ENCODE measurements around the gene TMPRSS15.
"Not testable (repeated sequence)": the region's sequence is repeated elsewhere in the genome, so short reads cannot be mapped to it uniquely, and the experiment has no call there.

TMPRSS15 gene

GRCh38 chr21:18403735-18404450 lies at the start of gene TMPRSS15:
TMPRSS15 (minus strand) TSS chr21:18403785; CDS start chr21:18403622, 163 bp downstream.
- DNase-seq = no peak

- no peak for DNase-seq
Measured at GRCh38 chr21:18451670-18452069, 48.1 kb upstream of the TMPRSS15 start.

GRCh38 chr21:18449605-18450550 lies 46.3 kb upstream of the TMPRSS15 start:
- DNase-seq = no peak

GRCh38 chr21:18443701-18444100 lies 40.1 kb upstream of the TMPRSS15 start:
- DNase-seq = no peak

- no peak for DNase-seq
Measured at GRCh38 chr21:18443085-18443484, 39.5 kb upstream of the TMPRSS15 start.

GRCh38 chr21:18430341-18430740 lies 26.8 kb upstream of the TMPRSS15 start:
- DNase-seq = no peak

- no peak for DNase-seq
Measured at GRCh38 chr21:18424276-18424675, 20.7 kb upstream of the TMPRSS15 start.

GRCh38 chr21:18417141-18417790 lies 13.7 kb upstream of the TMPRSS15 start:
- no peak for DNase-seq

- DNase-seq = no peak
Measured at GRCh38 chr21:18411565-18411964, 8.0 kb upstream of the TMPRSS15 start.

GRCh38 chr21:18409579-18409978 lies 6.0 kb upstream of the TMPRSS15 start:
- no peak for DNase-seq

- no peak for DNase-seq
Measured at GRCh38 chr21:18398843-18399242, 4.7 kb downstream of the TMPRSS15 start.

GRCh38 chr21:18387994-18388393 lies 15.6 kb downstream of the TMPRSS15 start:
- no peak for DNase-seq

GRCh38 chr21:18384771-18385170 lies 18.8 kb downstream of the TMPRSS15 start:
- DNase-seq = no peak

GRCh38 chr21:18382934-18383619 lies 20.5 kb downstream of the TMPRSS15 start:
- DNase-seq = not testable (repeated sequence)

- DNase-seq = no peak
Measured at GRCh38 chr21:18382141-18382540, 21.4 kb downstream of the TMPRSS15 start.

GRCh38 chr21:18373606-18374005 lies 30.0 kb downstream of the TMPRSS15 start:
- no peak for DNase-seq

GRCh38 chr21:18370301-18370700 lies 33.3 kb downstream of the TMPRSS15 start:
- no peak for DNase-seq

- no peak for DNase-seq
Measured at GRCh38 chr21:18369115-18369514, 34.5 kb downstream of the TMPRSS15 start.

GRCh38 chr21:18368205-18368604 lies 35.4 kb downstream of the TMPRSS15 start:
- DNase-seq = no peak

GRCh38 chr21:18356801-18357200 lies 46.8 kb downstream of the TMPRSS15 start:
- DNase-seq = no peak

- DNase-seq = no peak
Measured at GRCh38 chr21:18354947-18355346, 48.6 kb downstream of the TMPRSS15 start.

- DNase-seq = no peak
Measured at GRCh38 chr21:18350216-18350615, 53.4 kb downstream of the TMPRSS15 start.

- no peak for DNase-seq
Measured at GRCh38 chr21:18349468-18349867, 54.1 kb downstream of the TMPRSS15 start.

Measured in stimulated activated naive CD4-positive, alpha-beta T cell treated with Interleukin-2 at 50 U/mL for 16 hours (primary cell).